NT2/D1 (cell line): ENCODE measurements around the gene KBTBD13.
A peak's percentile ranks its signal among the peaks of the same experiment; 100 is the strongest.

Experiments used
- DNase-seq: peaks from one replicate; pipeline ENCODE4 v3.0.0-alpha.2; 2011; ENCODE audit warnings: low read depth, low spot score
- H3K27me3 ChIP-seq: 2 replicates; pipeline ENCODE4 v1.6.0; 2011; ENCODE audit warnings: mild to moderate bottlenecking; ENCODE audit not compliant: insufficient read length, insufficient read depth
- H3K36me3 ChIP-seq: 2 replicates; pipeline ENCODE4 v1.6.1; 2011; ENCODE audit warnings: mild to moderate bottlenecking, low read length, mixed read lengths; ENCODE audit not compliant: insufficient read depth, insufficient read length
- H3K4me1 ChIP-seq: 2 replicates; pipeline ENCODE4 v1.5.1; 2011; ENCODE audit not compliant: insufficient read depth, insufficient read length
- H3K4me3 ChIP-seq: 2 replicates; pipeline ENCODE4 v1.5.1; 2011; ENCODE audit warnings: low read depth; ENCODE audit not compliant: insufficient read length
- H3K9ac ChIP-seq: 2 replicates; pipeline ENCODE4 v1.6.0; 2011; ENCODE audit warnings: low read depth; ENCODE audit not compliant: insufficient read length
- H3K9me3 ChIP-seq: 2 replicates; pipeline ENCODE4 v1.5.1; 2011; ENCODE audit warnings: mild to moderate bottlenecking, low read length; ENCODE audit not compliant: insufficient read depth
- SUZ12 ChIP-seq: IDR thresholded peaks from 2 replicates; pipeline ENCODE4 v1.6.1; 2011; ENCODE audit not compliant: insufficient read length, insufficient read depth; ENCODE audit errors: extremely low read depth
- YY1 ChIP-seq: IDR thresholded peaks from 2 replicates; pipeline ENCODE4 v1.6.1; 2011; ENCODE audit not compliant: insufficient read length, insufficient read depth
- ZNF274 ChIP-seq: IDR thresholded peaks from 2 replicates; pipeline ENCODE4 v1.6.1; 2011; ENCODE audit warnings: mild to moderate bottlenecking, low read depth, low read length

Gene KBTBD13

GRCh38 chr15:65066001-65066634 is 10.4 kb upstream of the KBTBD13 start:
- Histone ChIP-seq H3K9ac (peak overlapping the region; percentile 84), H3K36me3 (peaks cover 34% of the 10 kb centered on the region), H3K4me3 (peak overlapping the region; percentile 83), H3K27me3 (no peaks in the 10 kb centered on the region), H3K9me3 (no peaks in the 10 kb centered on the region), H3K4me1 (peaks cover 8% of the 10 kb centered on the region)
- no peak for DNase-seq
- no peak for TF ChIP-seq ZNF274
- TF ChIP-seq YY1: no peak
- no peak for TF ChIP-seq SUZ12

- Histone ChIP-seq H3K27me3 (no peaks in the 10 kb centered on the region), H3K4me1 (peaks cover 11% of the 10 kb centered on the region), H3K9ac (peak overlapping the region; percentile 84), H3K9me3 (no peaks in the 10 kb centered on the region), H3K36me3 (peaks cover 31% of the 10 kb centered on the region), H3K4me3 (peak overlapping the region; percentile 83)
- TF ChIP-seq SUZ12 (no peak), YY1 (no peak), ZNF274 (no peak)
- no peak for DNase-seq
Measured at GRCh38 chr15:65066635-65067316, 9.8 kb upstream of the KBTBD13 start.

- no peak for DNase-seq
- H3K9ac ChIP-seq: peak overlapping the region; percentile 84
- H3K36me3 ChIP-seq: peaks cover 27% of the 10 kb centered on the region
- H3K4me1 ChIP-seq: peaks cover 14% of the 10 kb centered on the region
- no peaks in the 10 kb centered on the region for H3K27me3 ChIP-seq
- H3K9me3 ChIP-seq: no peaks in the 10 kb centered on the region
- H3K4me3 ChIP-seq: peak overlapping the region; percentile 83
- TF ChIP-seq SUZ12 (no peak), ZNF274 (no peak), YY1 (no peak)
Measured at GRCh38 chr15:65067317-65067644, 9.3 kb upstream of the KBTBD13 start.

- Histone ChIP-seq H3K9me3 (0 out of 2 replicates have a peak, but pooled peaks cover 2% of the 10 kb centered on the region), H3K27me3 (no peaks in the 10 kb centered on the region), H3K36me3 (peaks cover 26% of the 10 kb centered on the region), H3K9ac (peak within 1 kb of the TSS; percentile 84), H3K4me1 (peaks cover 14% of the 10 kb centered on the region), H3K4me3 (peak within 1 kb of the TSS; percentile 83)
- no peak for DNase-seq
- TF ChIP-seq SUZ12: no peak
- no peak for TF ChIP-seq YY1
- TF ChIP-seq ZNF274: no peak
Measured at GRCh38 chr15:65067645-65068402, 8.7 kb upstream of the KBTBD13 start, which contains the start of gene RASL12. RASL12 (minus strand) TSS chr15:65067991; CDS start chr15:65067835, 156 bp downstream.

GRCh38 chr15:65068403-65068788 is 8.2 kb upstream of the KBTBD13 start:
- Histone ChIP-seq H3K9me3 (peaks cover 8% of the 10 kb centered on the region; the same call in 1 of the 2 replicates), H3K4me1 (peaks cover 14% of the 10 kb centered on the region), H3K4me3 (peak overlapping the region; percentile 83), H3K27me3 (no peaks in the 10 kb centered on the region), H3K9ac (no peak overlapping the region), H3K36me3 (peaks cover 22% of the 10 kb centered on the region)
- TF ChIP-seq SUZ12 (no peak), YY1 (no peak), ZNF274 (no peak)
- no peak for DNase-seq

GRCh38 chr15:65069179-65069578 is 7.4 kb upstream of the KBTBD13 start:
- Histone ChIP-seq H3K4me3 (no peak overlapping the region), H3K4me1 (peaks cover 14% of the 10 kb centered on the region)
- no peak for DNase-seq

More at GRCh38 chr15:65069179-65069578, 7.4 kb upstream of the KBTBD13 start:
- TF ChIP-seq YY1 (no peak), SUZ12 (no peak), ZNF274 (no peak)
- H3K27me3 ChIP-seq: no peaks in the 10 kb centered on the region
- no peak overlapping the region for H3K9ac ChIP-seq
- H3K9me3 ChIP-seq: peaks cover 9% of the 10 kb centered on the region; the same call in 1 of the 2 replicates
- peaks cover 14% of the 10 kb centered on the region for H3K36me3 ChIP-seq
